PC-3 (cell line): ENCODE data around the gene SPATS2. TPM values are rescaled to one million over a fixed set of nuclear protein-coding genes. Genes with fewer than 3 reads are reported as not detected.

Source experiments
- ATAC-seq: fragments of 200-7000 bp; cut with Tn5 transposase; 2 replicates; pipeline ENCODE4 v1.9.1; 2020; ENCODE audit warnings: mild to moderate bottlenecking, moderate library complexity
- BruUV-seq: library from RNA; stranded (reverse); fragments of 400-500 nt; replicated peaks from 2 replicates; lab custom pipeline; 2021; lab: Mats Ljungman, UMichigan
- CTCF ChIA-PET: fragments of 300-600 bp; sonication (Branson Sonifier 250); formaldehyde crosslinking; loops from one replicate; lab custom pipeline; 2022; ENCODE audit warnings: antibody characterized with exemption; lab: Charles Lee
- POLR2A ChIA-PET: fragments of 300-600 bp; sonication (Branson Sonifier 250); formaldehyde crosslinking; loops from one replicate; lab custom pipeline; 2022; ENCODE audit warnings: antibody characterized with exemption; ENCODE audit not compliant: unreplicated experiment; lab: Charles Lee
- DNase-seq: peaks from one replicate; pipeline ENCODE4 v3.0.0-alpha.2; 2015
- H2AFZ ChIP-seq: fragments of 300-600 bp; sonication (generic); 2 replicates; pipeline ENCODE4 v1.6.0; 2016; ENCODE audit warnings: antibody characterized with exemption, low read length
- H3F3A ChIP-seq: fragments of 300-600 bp; sonication (generic); one replicate; pipeline ENCODE4 v1.6.0; 2017; ENCODE audit warnings: antibody characterized with exemption, low read length, control low read depth, mild to moderate bottlenecking; ENCODE audit not compliant: unreplicated experiment
- H3K27ac ChIP-seq: fragments of 300-600 bp; sonication (generic); 2 replicates; pipeline ENCODE4 v1.5.1; 2016; ENCODE audit warnings: mild to moderate bottlenecking, low read length
- H3K27me3 ChIP-seq: fragments of 300-600 bp; sonication (generic); 2 replicates; pipeline ENCODE4 v1.6.1; 2016; ENCODE audit warnings: low read length, mixed read lengths
- H3K36me3 ChIP-seq: fragments of 300-600 bp; sonication (generic); 2 replicates; pipeline ENCODE4 v1.6.1; 2016; ENCODE audit warnings: low read depth, mixed run types, low read length, mixed read lengths
- H3K4me1 ChIP-seq: fragments of 300-600 bp; sonication (generic); 2 replicates; pipeline ENCODE4 v1.5.1; 2016; ENCODE audit warnings: low read length; ENCODE audit not compliant: insufficient read depth
- H3K4me2 ChIP-seq: fragments of 300-600 bp; sonication (generic); 2 replicates; pipeline ENCODE4 v1.6.0; 2016; ENCODE audit warnings: low read length
- H3K4me3 ChIP-seq: fragments of 300-600 bp; sonication (generic); 2 replicates; pipeline ENCODE4 v1.5.1; 2016; ENCODE audit warnings: mild to moderate bottlenecking, low read length, mixed read lengths
- H3K79me2 ChIP-seq: fragments of 300-600 bp; sonication (generic); 2 replicates; pipeline ENCODE4 v1.6.1; 2017; ENCODE audit warnings: low read length, mixed read lengths
- H3K9ac ChIP-seq: fragments of 300-600 bp; sonication (generic); 2 replicates; pipeline ENCODE4 v1.6.0; 2016; ENCODE audit warnings: mild to moderate bottlenecking, low read length
- H3K9me2 ChIP-seq: fragments of 300-600 bp; sonication (generic); replicated peaks from 2 replicates; pipeline ENCODE4 v1.6.1; 2016; ENCODE audit warnings: mixed run types, low read length, mixed read lengths
- H3K9me3 ChIP-seq: fragments of 300-600 bp; sonication (generic); 2 replicates; pipeline ENCODE4 v1.6.1; 2016; ENCODE audit warnings: low read length, mixed read lengths
- H4K20me1 ChIP-seq: fragments of 300-600 bp; sonication (generic); 2 replicates; pipeline ENCODE4 v1.6.1; 2016; ENCODE audit warnings: low read length, mixed read lengths
- EZH2phosphoT487 ChIP-seq: fragments of 300-600 bp; sonication (generic); IDR thresholded peaks from 2 replicates; pipeline ENCODE4 v1.6.1; 2018; ENCODE audit warnings: mild to moderate bottlenecking, antibody characterized with exemption, low read length, borderline replicate concordance
- intact Hi-C: fragments of 100-400 bp; cut with micrococcal nuclease; formaldehyde crosslinking; loops from 2 replicates; pipeline ENCODE4 v1.9.0; 2023
- total RNA-seq: library from RNA; depleted of rRNA; stranded (reverse); fragments of >200 nt; gene quantifications from 2 replicates; pipeline ENCODE4 v1.2.3, GENCODE V29; 2014
- TF ChIP-seq, protein P1 (sequence below): fragments of 300-600 bp; sonication (generic); conservative IDR thresholded peaks from 2 replicates; pipeline ENCODE4 v1.5.1; 2017; ENCODE audit warnings: antibody characterized with exemption, low read depth, mild to moderate bottlenecking, low read length

SPATS2 gene
- total RNA-seq, 1 experiment from 2014 or later: 27.0 TPM

DNA sequence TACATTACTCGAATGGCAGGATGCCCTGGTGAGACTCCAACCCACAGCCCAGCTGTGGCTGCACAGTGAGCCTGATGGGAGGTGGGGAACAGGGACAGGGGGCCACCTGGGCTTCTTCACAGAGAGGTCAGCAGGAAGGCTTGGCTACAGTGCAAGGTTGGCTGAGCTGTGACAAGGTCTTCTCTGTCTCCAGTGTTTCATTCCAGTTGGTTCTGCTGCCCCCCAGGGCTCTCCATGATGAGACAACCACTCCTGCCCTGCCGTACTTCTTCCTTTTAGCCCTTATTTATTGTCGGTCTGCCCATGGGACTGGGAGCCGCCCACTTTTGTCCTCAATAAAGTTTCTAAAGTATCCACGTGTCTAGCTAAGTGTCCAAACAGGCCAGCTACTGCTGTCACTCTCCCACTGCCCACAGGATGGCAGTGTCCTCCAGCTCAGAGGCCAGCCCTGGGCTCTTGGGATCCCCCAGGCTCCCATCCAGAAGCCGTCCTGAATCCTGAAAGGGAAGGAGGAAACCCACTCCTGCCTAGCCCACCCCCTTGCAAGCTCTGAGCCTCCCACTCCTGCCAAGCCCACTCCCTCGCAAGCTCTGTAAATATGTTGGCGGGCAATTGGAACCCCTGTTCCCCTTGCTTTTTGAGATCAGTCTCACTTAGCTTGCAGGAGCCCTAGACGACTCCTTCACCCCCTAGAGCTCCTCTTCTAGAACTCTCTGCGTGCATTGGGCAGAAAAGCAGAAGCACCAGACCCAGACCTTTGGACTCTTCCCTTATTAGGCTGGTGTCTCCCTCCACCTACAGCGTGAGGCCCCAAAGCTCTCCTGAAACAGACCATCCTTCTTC is 35.7 kb upstream of the SPATS2 start:
- Histone ChIP-seq H3F3A (no peaks in the 10 kb centered on the region), H3K79me2 (no peaks in the 10 kb centered on the region), H3K27ac (no peak overlapping the region), H3K9ac (no peak overlapping the region), H3K4me1 (no peaks in the 10 kb centered on the region), H3K36me3 (peaks cover 14% of the 10 kb centered on the region), H2AFZ (no peak overlapping the region), H3K9me2 (no peaks in the 10 kb centered on the region), H3K4me3 (no peak overlapping the region), H3K9me3 (no peaks in the 10 kb centered on the region), H3K27me3 (no peaks in the 10 kb centered on the region), H4K20me1 (no peaks in the 10 kb centered on the region), H3K4me2 (no peak overlapping the region)
- TF ChIP-seq EZH2phosphoT487: no peak
- TF ChIP-seq, protein P1, sequence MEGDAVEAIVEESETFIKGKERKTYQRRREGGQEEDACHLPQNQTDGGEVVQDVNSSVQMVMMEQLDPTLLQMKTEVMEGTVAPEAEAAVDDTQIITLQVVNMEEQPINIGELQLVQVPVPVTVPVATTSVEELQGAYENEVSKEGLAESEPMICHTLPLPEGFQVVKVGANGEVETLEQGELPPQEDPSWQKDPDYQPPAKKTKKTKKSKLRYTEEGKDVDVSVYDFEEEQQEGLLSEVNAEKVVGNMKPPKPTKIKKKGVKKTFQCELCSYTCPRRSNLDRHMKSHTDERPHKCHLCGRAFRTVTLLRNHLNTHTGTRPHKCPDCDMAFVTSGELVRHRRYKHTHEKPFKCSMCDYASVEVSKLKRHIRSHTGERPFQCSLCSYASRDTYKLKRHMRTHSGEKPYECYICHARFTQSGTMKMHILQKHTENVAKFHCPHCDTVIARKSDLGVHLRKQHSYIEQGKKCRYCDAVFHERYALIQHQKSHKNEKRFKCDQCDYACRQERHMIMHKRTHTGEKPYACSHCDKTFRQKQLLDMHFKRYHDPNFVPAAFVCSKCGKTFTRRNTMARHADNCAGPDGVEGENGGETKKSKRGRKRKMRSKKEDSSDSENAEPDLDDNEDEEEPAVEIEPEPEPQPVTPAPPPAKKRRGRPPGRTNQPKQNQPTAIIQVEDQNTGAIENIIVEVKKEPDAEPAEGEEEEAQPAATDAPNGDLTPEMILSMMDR: peak; percentile 88
- CTCF ChIA-PET: interaction anchor here (0.6 to 2.0 kb wide), 14 partner anchors 9 to 284 kb away, joined by 3 to 23 read pairs (median 7); partner anchors contain the start of genes DNAJC22, SPATS2 and TROAP
- BruUV-seq: no TSS peak
- intact Hi-C loops: loop anchor here (1.0 kb wide), 2 partner anchors 183 to 222 kb away; no protein-coding TSS in a partner anchor
- POLR2A ChIA-PET: interaction anchor here (0.6 to 1.0 kb wide), 2 partner anchors 9 to 49 kb away, joined by 3 to 5 read pairs; partner anchors contain the start of gene TROAP
- ATAC-seq: peak; percentile 90
- DNase-seq: peak; percentile 66

DNA sequence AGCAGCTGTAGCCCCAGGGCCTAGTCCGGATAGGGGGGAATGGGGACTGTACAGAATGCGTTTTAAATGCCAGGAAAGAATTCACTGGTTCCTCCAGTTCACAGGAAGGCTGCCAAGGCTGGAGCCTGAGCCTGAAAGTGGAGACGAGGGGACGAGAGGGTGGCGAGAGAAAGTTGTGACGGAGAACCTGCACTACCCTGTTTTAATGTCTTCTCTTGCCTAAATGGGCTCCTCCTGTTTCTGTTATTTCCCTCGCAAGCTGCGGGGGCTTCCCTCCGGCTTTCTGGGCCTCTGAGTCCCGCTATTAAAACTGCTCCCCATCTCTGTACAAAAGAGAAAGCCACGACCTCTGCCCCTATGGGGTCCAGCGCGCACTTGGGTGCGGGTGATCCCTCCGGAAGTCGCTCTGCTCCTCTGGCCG is 34.8 kb upstream of the SPATS2 start:
- no TSS peak for BruUV-seq

More for the DNA sequence above, 34.8 kb upstream of the SPATS2 start:
- intact Hi-C loops: no loop called here
- Histone ChIP-seq H3K4me2 (no peak overlapping the region), H3K27me3 (no peaks in the 10 kb centered on the region), H3K4me3 (no peak overlapping the region), H4K20me1 (no peaks in the 10 kb centered on the region), H3K4me1 (no peaks in the 10 kb centered on the region), H3K9me2 (no peaks in the 10 kb centered on the region), H2AFZ (no peak overlapping the region), H3F3A (no peaks in the 10 kb centered on the region), H3K79me2 (no peaks in the 10 kb centered on the region), H3K9ac (no peak overlapping the region), H3K9me3 (no peaks in the 10 kb centered on the region), H3K27ac (no peak overlapping the region), H3K36me3 (peaks cover 6% of the 10 kb centered on the region)
- TF ChIP-seq, protein P1: no peak
- DNase-seq (no peak), ATAC-seq (no peak)
- ChIA-PET POLR2A (no interaction called here), CTCF (interaction anchor here (0.6 to 2.0 kb wide), 6 partner anchors 10 to 248 kb away, joined by 3 to 23 read pairs (median 15); partner anchors contain the start of genes DNAJC22 and TROAP)
